ENCODE measurements around the gene BDNF. TPM values are rescaled to one million over a fixed set of nuclear protein-coding genes. Genes with fewer than 3 reads are reported as not detected.

BDNF gene
- total RNA-seq, 2 experiments from 2014 or later: not detected

- Histone ChIP-seq H3K4me1 (ENCODE audit: insufficient read depth, low read length, poor library complexity, severe bottlenecking) (peaks cover 6% of the 10 kb centered on the region), H4K20me1 (ENCODE audit: insufficient read depth, low read length) (no peaks in the 10 kb centered on the region), H3K79me2 (ENCODE audit: insufficient read depth, low read depth, low read length) (no peaks in the 10 kb centered on the region), H3K4me3 (ENCODE audit: low read depth, low read length, poor library complexity, severe bottlenecking) (no peak overlapping the region), H3K4me2 (ENCODE audit: low read length) (no peak overlapping the region), H3K27ac (ENCODE audit: low read depth, low read length, poor library complexity, severe bottlenecking) (no peak overlapping the region), H2AFZ (ENCODE audit: low read length) (no peak overlapping the region), H3K36me3 (ENCODE audit: insufficient read depth, low read length) (no peaks in the 10 kb centered on the region), H3K9me2 (ENCODE audit: insufficient read depth, low read length) (no peaks in the 10 kb centered on the region), H3K9me3 (ENCODE audit: low read length) (no peaks in the 10 kb centered on the region)
- intact Hi-C loops (cut with micrococcal nuclease; ENCODE audit: unreplicated experiment): no loop called here
- no peak for DNase-seq (ENCODE audit: low spot score)
- no TSS peak for BruUV-seq (replicated peaks)
- no peak for TF ChIP-seq EZH2phosphoT487 (IDR thresholded peaks at IDR 0.05; ENCODE audit: borderline replicate concordance, low read depth, low read length)
- no peak for TF ChIP-seq CTCF (conservative IDR thresholded peaks at IDR 0.05; ENCODE audit: low read length)
- ChIA-PET CTCF (ENCODE audit: unreplicated experiment) (no interaction called here), POLR2A (interaction anchor here (0.6 to 1.0 kb wide), 2 partner anchors 44 to 108 kb away, joined by 3 to 4 read pairs; no protein-coding TSS in a partner anchor)
Measured at GRCh38 chr11:27627979-27628378, 72.3 kb downstream of the BDNF start.

DNA sequence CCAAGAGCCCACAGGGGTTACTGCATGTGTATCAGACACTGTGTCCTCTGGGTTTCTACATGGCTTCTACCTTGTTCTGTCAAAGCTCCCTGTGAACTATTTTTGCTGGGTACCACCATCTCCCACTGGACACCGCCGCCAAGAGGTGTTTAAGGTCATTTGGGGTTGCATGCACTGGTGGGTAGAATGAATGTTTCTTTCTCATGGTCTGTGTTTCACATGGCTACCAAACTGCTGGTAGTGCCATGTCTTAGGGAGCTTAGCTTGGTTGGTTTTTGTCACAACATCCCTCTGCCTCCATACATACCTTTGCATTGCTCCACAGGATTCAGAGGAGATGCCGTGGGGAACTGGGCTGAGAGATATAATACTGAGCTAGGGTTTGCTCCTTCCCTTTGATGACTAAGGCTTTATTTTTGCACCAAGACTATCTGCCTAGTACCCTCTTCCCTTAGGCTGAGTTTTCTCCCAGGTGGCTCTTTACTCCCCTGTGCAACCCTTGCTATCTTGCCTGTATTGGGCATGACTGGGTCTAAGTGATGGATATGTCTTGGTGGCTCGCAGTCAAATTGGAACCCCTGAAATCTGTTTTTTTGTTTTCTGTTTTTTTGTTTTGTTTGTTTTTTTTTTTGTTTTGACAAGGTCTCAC lies 73.2 kb downstream of the BDNF start:
- Histone ChIP-seq H3K79me2 (ENCODE audit: insufficient read depth, low read depth, low read length) (no peaks in the 10 kb centered on the region), H3K4me1 (ENCODE audit: insufficient read depth, low read length, poor library complexity, severe bottlenecking) (peaks cover 6% of the 10 kb centered on the region), H3K9me2 (ENCODE audit: insufficient read depth, low read length) (no peaks in the 10 kb centered on the region), H3K27ac (ENCODE audit: low read depth, low read length, poor library complexity, severe bottlenecking) (no peak overlapping the region), H3K4me2 (ENCODE audit: low read length) (no peak overlapping the region), H4K20me1 (ENCODE audit: insufficient read depth, low read length) (no peaks in the 10 kb centered on the region), H3K36me3 (ENCODE audit: insufficient read depth, low read length) (no peaks in the 10 kb centered on the region), H2AFZ (ENCODE audit: low read length) (no peak overlapping the region), H3K4me3 (ENCODE audit: low read depth, low read length, poor library complexity, severe bottlenecking) (no peak overlapping the region), H3K9me3 (ENCODE audit: low read length) (no peaks in the 10 kb centered on the region)
- ChIA-PET POLR2A (interaction anchor here (0.6 to 1.0 kb wide), 2 partner anchors 45 to 431 kb away, joined by 3 to 6 read pairs; no protein-coding TSS in a partner anchor), CTCF (ENCODE audit: unreplicated experiment) (no interaction called here)
- DNase-seq (ENCODE audit: low spot score): no peak
- TF ChIP-seq CTCF (conservative IDR thresholded peaks at IDR 0.05; ENCODE audit: low read length): no peak
- BruUV-seq (replicated peaks): no TSS peak
- intact Hi-C loops (cut with micrococcal nuclease; ENCODE audit: unreplicated experiment): no loop called here

DNA sequence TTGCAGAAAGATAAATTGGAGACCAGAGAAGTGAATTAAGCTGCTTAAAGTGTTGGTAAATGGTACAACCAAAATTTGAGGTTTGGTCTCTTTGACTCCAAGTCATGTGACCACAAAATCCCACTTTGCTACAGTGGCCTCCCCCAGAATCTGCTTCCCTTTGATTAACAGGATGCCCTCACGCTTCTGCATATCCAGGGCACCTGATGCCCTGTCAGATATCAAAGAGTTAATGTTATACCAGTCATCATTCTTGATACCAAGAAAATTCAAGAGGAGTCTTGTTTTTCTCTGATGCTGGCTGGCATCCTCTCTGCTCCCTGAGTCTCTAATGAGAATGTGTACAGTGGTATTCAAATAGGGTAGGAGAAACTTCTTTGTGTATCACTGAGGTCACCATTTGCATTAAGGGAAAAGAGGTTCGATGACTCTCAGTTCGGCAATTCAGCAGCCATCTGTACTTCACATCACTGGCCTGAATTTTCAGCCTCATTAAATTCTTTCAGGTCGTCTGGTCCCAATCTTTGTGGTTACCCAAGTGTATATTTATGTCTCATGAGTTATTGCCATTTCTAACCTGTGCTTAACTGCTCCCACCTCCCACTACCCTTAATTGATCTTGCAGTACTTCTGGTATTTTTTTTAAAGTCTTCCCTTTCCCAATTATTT lies 73.9 kb downstream of the BDNF start:
- DNase-seq (ENCODE audit: low spot score): no peak
- no peak overlapping the region for H3K4me2 ChIP-seq (ENCODE audit: low read length)
- peaks cover 6% of the 10 kb centered on the region for H3K4me1 ChIP-seq (ENCODE audit: insufficient read depth, low read length, poor library complexity, severe bottlenecking)
- no peaks in the 10 kb centered on the region for H3K79me2 ChIP-seq (ENCODE audit: insufficient read depth, low read depth, low read length)
- intact Hi-C loops (cut with micrococcal nuclease; ENCODE audit: unreplicated experiment): no loop called here
- H3K9me3 ChIP-seq (ENCODE audit: low read length): no peaks in the 10 kb centered on the region
- no peaks in the 10 kb centered on the region for H3K9me2 ChIP-seq (ENCODE audit: insufficient read depth, low read length)
- no peak overlapping the region for H3K27ac ChIP-seq (ENCODE audit: low read depth, low read length, poor library complexity, severe bottlenecking)
- ChIA-PET CTCF (ENCODE audit: unreplicated experiment) (no interaction called here), POLR2A (no interaction called here)
- no TSS peak for BruUV-seq (replicated peaks)
- H2AFZ ChIP-seq (ENCODE audit: low read length): no peak overlapping the region
- TF ChIP-seq CTCF (conservative IDR thresholded peaks at IDR 0.05; ENCODE audit: low read length) (no peak), EZH2phosphoT487 (IDR thresholded peaks at IDR 0.05; ENCODE audit: borderline replicate concordance, low read depth, low read length) (no peak)
- no peak overlapping the region for H3K4me3 ChIP-seq (ENCODE audit: low read depth, low read length, poor library complexity, severe bottlenecking)
- H3K36me3 ChIP-seq (ENCODE audit: insufficient read depth, low read length): no peaks in the 10 kb centered on the region
- H4K20me1 ChIP-seq (ENCODE audit: insufficient read depth, low read length): no peaks in the 10 kb centered on the region

Data from OCI-LY7 (cell line).